ENCODE measurements around the gene CCL15.
"Not testable (repeated sequence)": the region's sequence is repeated elsewhere in the genome, so short reads cannot be mapped to it uniquely, and the experiment has no call there.

CCL15 gene

GRCh38 chr17:36008998-36009665 lies 7.8 kb upstream of the CCL15 start:
- H3K9me3 ChIP-seq: no peaks in the 10 kb centered on the region
- no peak overlapping the region for H3K4me3 ChIP-seq
- in situ Hi-C loops (cut with MboI; ENCODE audit: low sequenced_read_pairs): no loop called here
- peak; percentile 12 to 51 for DNase-seq (ENCODE audit: low spot score in 2 of 2)
- no peaks in the 10 kb centered on the region for H3K4me1 ChIP-seq
- H3K27me3 ChIP-seq (ENCODE audit: low read depth): no peaks in the 10 kb centered on the region
- H3K36me3 ChIP-seq (replicated peaks): no peaks in the 10 kb centered on the region

GRCh38 chr17:36004594-36005108 lies 3.3 kb upstream of the CCL15 start:
- DNase-seq (ENCODE audit: low spot score in 2 of 2): no peak

GRCh38 chr17:36002631-36003030 lies 1.3 kb upstream of the CCL15 start:
- in situ Hi-C loops (cut with MboI; ENCODE audit: low sequenced_read_pairs): no loop called here
- no peaks in the 10 kb centered on the region for H3K4me1 ChIP-seq
- H3K9me3 ChIP-seq: no peaks in the 10 kb centered on the region
- H3K27me3 ChIP-seq (ENCODE audit: low read depth): no peaks in the 10 kb centered on the region
- H3K36me3 ChIP-seq (replicated peaks): no peaks in the 10 kb centered on the region
- H3K4me3 ChIP-seq: no peak overlapping the region
- DNase-seq (ENCODE audit: low spot score in 2 of 2): no peak

More at GRCh38 chr17:36004594-36005108, 3.3 kb upstream of the CCL15 start:
- in situ Hi-C loops (cut with MboI; ENCODE audit: low sequenced_read_pairs): no loop called here
- no peaks in the 10 kb centered on the region for H3K36me3 ChIP-seq (replicated peaks)
- H3K4me1 ChIP-seq: no peaks in the 10 kb centered on the region
- no peaks in the 10 kb centered on the region for H3K9me3 ChIP-seq
- no peaks in the 10 kb centered on the region for H3K27me3 ChIP-seq (ENCODE audit: low read depth)
- H3K4me3 ChIP-seq: no peak overlapping the region

- Histone ChIP-seq H3K36me3 (replicated peaks) (no peaks in the 10 kb centered on the region), H3K4me1 (no peaks in the 10 kb centered on the region), H3K4me3 (no peak overlapping the region), H3K9me3 (no peaks in the 10 kb centered on the region), H3K27me3 (ENCODE audit: low read depth) (no peaks in the 10 kb centered on the region)
- in situ Hi-C loops (cut with MboI; ENCODE audit: low sequenced_read_pairs): no loop called here
- no peak for DNase-seq (ENCODE audit: low spot score in 2 of 2)
Observed at GRCh38 chr17:36001862-36002603, 680 bp upstream of the CCL15 start.

- no peaks in the 10 kb centered on the region for H3K4me1 ChIP-seq
- no peak overlapping the region for H3K4me3 ChIP-seq
- in situ Hi-C loops (cut with MboI; ENCODE audit: low sequenced_read_pairs): no loop called here
- H3K36me3 ChIP-seq (replicated peaks): no peaks in the 10 kb centered on the region
- DNase-seq (ENCODE audit: low spot score in 2 of 2): no peak
- H3K27me3 ChIP-seq (ENCODE audit: low read depth): no peaks in the 10 kb centered on the region
- no peaks in the 10 kb centered on the region for H3K9me3 ChIP-seq
Observed at GRCh38 chr17:36000732-36001109, 632 bp downstream of the CCL15 start.

- Histone ChIP-seq H3K36me3 (replicated peaks) (no peaks in the 10 kb centered on the region), H3K4me1 (no peaks in the 10 kb centered on the region), H3K27me3 (ENCODE audit: low read depth) (0 out of 2 replicates have a peak, but pooled peaks cover 3% of the 10 kb centered on the region), H3K9me3 (no peaks in the 10 kb centered on the region), H3K4me3 (no peak overlapping the region)
- in situ Hi-C loops (cut with MboI; ENCODE audit: low sequenced_read_pairs): no loop called here
- no peak for DNase-seq (ENCODE audit: low spot score in 2 of 2)
Observed at GRCh38 chr17:35998756-35999155, 2.6 kb downstream of the CCL15 start.

- in situ Hi-C loops (cut with MboI; ENCODE audit: low sequenced_read_pairs): no loop called here
- Histone ChIP-seq H3K4me3 (no peak overlapping the region), H3K27me3 (ENCODE audit: low read depth) (0 out of 2 replicates have a peak, but pooled peaks cover 3% of the 10 kb centered on the region), H3K36me3 (replicated peaks) (no peaks in the 10 kb centered on the region), H3K9me3 (no peaks in the 10 kb centered on the region), H3K4me1 (no peaks in the 10 kb centered on the region)
- DNase-seq (ENCODE audit: low spot score in 2 of 2): no peak
Observed at GRCh38 chr17:35998018-35998545, 3.3 kb downstream of the CCL15 start.

- H3K36me3 ChIP-seq (replicated peaks); H3K27me3 ChIP-seq (ENCODE audit: low read depth); H3K4me1 ChIP-seq; H3K9me3 ChIP-seq; in situ Hi-C loops (cut with MboI; ENCODE audit: low sequenced_read_pairs); H3K4me3 ChIP-seq; DNase-seq (ENCODE audit: low spot score in 2 of 2): not testable (repeated sequence)
Observed at GRCh38 chr17:35995346-35995745, 6.0 kb downstream of the CCL15 start.

- H3K9me3 ChIP-seq: no peaks in the 10 kb centered on the region
- no peak for DNase-seq (ENCODE audit: low spot score in 2 of 2)
- no peaks in the 10 kb centered on the region for H3K4me1 ChIP-seq
- no peak overlapping the region for H3K4me3 ChIP-seq
- no peaks in the 10 kb centered on the region for H3K36me3 ChIP-seq (replicated peaks)
- in situ Hi-C loops (cut with MboI; ENCODE audit: low sequenced_read_pairs): no loop called here
- H3K27me3 ChIP-seq (ENCODE audit: low read depth): 0 out of 2 replicates have a peak, but pooled peaks cover 3% of the 10 kb centered on the region
Observed at GRCh38 chr17:35991075-35991474, 10.3 kb downstream of the CCL15 start.

- H3K4me1 ChIP-seq: no peaks in the 10 kb centered on the region
- H3K4me3 ChIP-seq: no peak overlapping the region
- no peaks in the 10 kb centered on the region for H3K36me3 ChIP-seq (replicated peaks)
- H3K9me3 ChIP-seq: no peaks in the 10 kb centered on the region
- DNase-seq (ENCODE audit: low spot score in 2 of 2): no peak
- in situ Hi-C loops (cut with MboI; ENCODE audit: low sequenced_read_pairs): no loop called here
- H3K27me3 ChIP-seq (ENCODE audit: low read depth): no peaks in the 10 kb centered on the region
Observed at GRCh38 chr17:35988164-35988563, 13.2 kb downstream of the CCL15 start.

- Histone ChIP-seq H3K36me3 (replicated peaks) (no peaks in the 10 kb centered on the region), H3K9me3 (no peaks in the 10 kb centered on the region), H3K4me3 (no peak within 1 kb of the TSS), H3K4me1 (no peaks in the 10 kb centered on the region), H3K27me3 (ENCODE audit: low read depth) (no peaks in the 10 kb centered on the region)
- DNase-seq (ENCODE audit: low spot score in 2 of 2): no peak
- in situ Hi-C loops (cut with MboI; ENCODE audit: low sequenced_read_pairs): no loop called here
Observed at GRCh38 chr17:35986643-35987042, 14.7 kb downstream of the CCL15 start, which contains the start of gene CCL14. TSS of gene CCL14 (minus strand) at chr17:35986729. CDS start at chr17:35986649, 80 bp downstream.

GRCh38 chr17:35984140-35984539 lies 17.2 kb downstream of the CCL15 start:
- Histone ChIP-seq H3K27me3 (ENCODE audit: low read depth) (no peaks in the 10 kb centered on the region), H3K36me3 (replicated peaks) (no peaks in the 10 kb centered on the region), H3K4me1 (no peaks in the 10 kb centered on the region), H3K9me3 (no peaks in the 10 kb centered on the region), H3K4me3 (no peak overlapping the region)
- in situ Hi-C loops (cut with MboI; ENCODE audit: low sequenced_read_pairs): no loop called here
- no peak for DNase-seq (ENCODE audit: low spot score in 2 of 2)

GRCh38 chr17:35982409-35983191 lies 18.8 kb downstream of the CCL15 start:
- DNase-seq (ENCODE audit: low spot score in 2 of 2): no peak
- Histone ChIP-seq H3K4me1 (no peaks in the 10 kb centered on the region), H3K9me3 (no peaks in the 10 kb centered on the region), H3K27me3 (ENCODE audit: low read depth) (no peaks in the 10 kb centered on the region), H3K36me3 (replicated peaks) (no peaks in the 10 kb centered on the region), H3K4me3 (no peak overlapping the region)
- in situ Hi-C loops (cut with MboI; ENCODE audit: low sequenced_read_pairs): no loop called here
